ENCODE results near the gene TPPP. TPM values are rescaled to one million over a fixed set of nuclear protein-coding genes. Genes with fewer than 3 reads are reported as not detected.
"Not testable (repeated sequence)": the region's sequence is repeated elsewhere in the genome, so short reads cannot be mapped to it uniquely, and the experiment has no call there.

The TPPP gene
- total and polyA plus RNA-seq, 2 experiments from 2014 or later: 0.48 to 1.4 TPM

GRCh38 chr5:715636-716035 is 22.5 kb upstream of the TPPP start:
- H3K4me1 Mint-ChIP-seq; H3K27me3 ChIP-seq (ENCODE audit: insufficient read depth); H3K4me3 ChIP-seq; H2AFZ ChIP-seq; H3K36me3 Mint-ChIP-seq (ENCODE audit: low read depth); H3K36me3 ChIP-seq (ENCODE audit: insufficient read depth); H3F3A ChIP-seq (replicated peaks; ENCODE audit: low read depth); H3K27ac Mint-ChIP-seq; H3K79me2 ChIP-seq (replicated peaks; ENCODE audit: insufficient read depth); H3K27ac ChIP-seq (ENCODE audit: low read depth); H4K20me1 ChIP-seq (replicated peaks; ENCODE audit: insufficient read depth); H3K9me2 ChIP-seq (ENCODE audit: insufficient read depth); H3K4me2 ChIP-seq; H3K27me3 Mint-ChIP-seq (ENCODE audit: insufficient read depth, low read depth, poor library complexity); DNase-seq (ENCODE audit: low spot score); ATAC-seq; H3K4me1 ChIP-seq (ENCODE audit: insufficient read depth); H3K4me3 Mint-ChIP-seq: not testable (repeated sequence)
- H3K9me3 Mint-ChIP-seq: peaks cover 12% of the 10 kb centered on the region

GRCh38 chr5:714215-715118 is 21.3 kb upstream of the TPPP start:
- ATAC-seq: peak; percentile 63; the same call in 2 of the 3 replicates
- Mint-ChIP-seq H3K9me3 (peaks cover 22% of the 10 kb centered on the region), H3K27me3 (ENCODE audit: insufficient read depth, low read depth, poor library complexity) (peaks cover 11% of the 10 kb centered on the region)
- not testable (repeated sequence) for H4K20me1 ChIP-seq (replicated peaks; ENCODE audit: insufficient read depth); H3K4me3 ChIP-seq; H3F3A ChIP-seq (replicated peaks; ENCODE audit: low read depth); H3K4me1 Mint-ChIP-seq; H3K4me1 ChIP-seq (ENCODE audit: insufficient read depth); H3K27ac Mint-ChIP-seq; H3K4me2 ChIP-seq; H3K36me3 Mint-ChIP-seq (ENCODE audit: low read depth); H3K4me3 Mint-ChIP-seq; H3K27ac ChIP-seq (ENCODE audit: low read depth); H3K9me2 ChIP-seq (ENCODE audit: insufficient read depth); H3K27me3 ChIP-seq (ENCODE audit: insufficient read depth); H2AFZ ChIP-seq; H3K36me3 ChIP-seq (ENCODE audit: insufficient read depth); DNase-seq (ENCODE audit: low spot score); H3K79me2 ChIP-seq (replicated peaks; ENCODE audit: insufficient read depth)

GRCh38 chr5:713686-714085 is 20.5 kb upstream of the TPPP start:
- H3K27me3 Mint-ChIP-seq (ENCODE audit: insufficient read depth, low read depth, poor library complexity): peaks cover 11% of the 10 kb centered on the region
- peak in 1 of 2 experiments; percentile 31; a peak in 2 of 4 replicates for TF ChIP-seq CTCF (conservative IDR thresholded peaks at IDR 0.05; ENCODE audit: low read depth in 2 of 2)

GRCh38 chr5:708848-709517 is 15.8 kb upstream of the TPPP start:
- not testable (repeated sequence) for H3K9me2 ChIP-seq (ENCODE audit: insufficient read depth); H3K4me1 Mint-ChIP-seq; DNase-seq (ENCODE audit: low spot score); H3K36me3 Mint-ChIP-seq (ENCODE audit: low read depth); H3K4me3 ChIP-seq; H4K20me1 ChIP-seq (replicated peaks; ENCODE audit: insufficient read depth); H3K27ac Mint-ChIP-seq; H3K79me2 ChIP-seq (replicated peaks; ENCODE audit: insufficient read depth); H3F3A ChIP-seq (replicated peaks; ENCODE audit: low read depth); H3K36me3 ChIP-seq (ENCODE audit: insufficient read depth); H3K4me1 ChIP-seq (ENCODE audit: insufficient read depth); H3K27me3 Mint-ChIP-seq (ENCODE audit: insufficient read depth, low read depth, poor library complexity); H3K4me2 ChIP-seq; H3K27ac ChIP-seq (ENCODE audit: low read depth); H3K4me3 Mint-ChIP-seq; H2AFZ ChIP-seq; H3K27me3 ChIP-seq (ENCODE audit: insufficient read depth)
- ATAC-seq: peak; percentile 46; the same call in 2 of the 3 replicates
- H3K9me3 Mint-ChIP-seq: peaks cover 29% of the 10 kb centered on the region

More at GRCh38 chr5:713686-714085, 20.5 kb upstream of the TPPP start:
- peaks cover 29% of the 10 kb centered on the region for H3K9me3 Mint-ChIP-seq
- H3K36me3 Mint-ChIP-seq (ENCODE audit: low read depth); H3K4me3 ChIP-seq; H3K79me2 ChIP-seq (replicated peaks; ENCODE audit: insufficient read depth); H3K4me1 ChIP-seq (ENCODE audit: insufficient read depth); H3K27ac ChIP-seq (ENCODE audit: low read depth); H3K27ac Mint-ChIP-seq; H3K9me2 ChIP-seq (ENCODE audit: insufficient read depth); H3K4me3 Mint-ChIP-seq; H3F3A ChIP-seq (replicated peaks; ENCODE audit: low read depth); H3K4me2 ChIP-seq; H4K20me1 ChIP-seq (replicated peaks; ENCODE audit: insufficient read depth); H3K27me3 ChIP-seq (ENCODE audit: insufficient read depth); H3K4me1 Mint-ChIP-seq; H2AFZ ChIP-seq; H3K36me3 ChIP-seq (ENCODE audit: insufficient read depth): not testable (repeated sequence)
- ATAC-seq: peak; percentile 95
- peak; percentile 13 for DNase-seq (ENCODE audit: low spot score)

- DNase-seq (ENCODE audit: low spot score); ATAC-seq; H3K36me3 Mint-ChIP-seq (ENCODE audit: low read depth); H3K9me2 ChIP-seq (ENCODE audit: insufficient read depth); H3K4me3 Mint-ChIP-seq; H3K27me3 Mint-ChIP-seq (ENCODE audit: insufficient read depth, low read depth, poor library complexity); H3K4me1 Mint-ChIP-seq; H3K27ac ChIP-seq (ENCODE audit: low read depth); H3K79me2 ChIP-seq (replicated peaks; ENCODE audit: insufficient read depth); H3K4me3 ChIP-seq; H3K27ac Mint-ChIP-seq; H3K36me3 ChIP-seq (ENCODE audit: insufficient read depth); H2AFZ ChIP-seq; H3F3A ChIP-seq (replicated peaks; ENCODE audit: low read depth); H3K27me3 ChIP-seq (ENCODE audit: insufficient read depth); H3K4me2 ChIP-seq; H4K20me1 ChIP-seq (replicated peaks; ENCODE audit: insufficient read depth); H3K4me1 ChIP-seq (ENCODE audit: insufficient read depth): not testable (repeated sequence)
- peaks cover 29% of the 10 kb centered on the region for H3K9me3 Mint-ChIP-seq
These were observed 15.2 kb upstream of the TPPP start for GRCh38 chr5:708374-708773.

- not testable (repeated sequence) for H3K27me3 ChIP-seq (ENCODE audit: insufficient read depth); H3K36me3 Mint-ChIP-seq (ENCODE audit: low read depth); H4K20me1 ChIP-seq (replicated peaks; ENCODE audit: insufficient read depth); H3K9me2 ChIP-seq (ENCODE audit: insufficient read depth); H3K27ac Mint-ChIP-seq; H3K4me3 Mint-ChIP-seq; H2AFZ ChIP-seq; H3K79me2 ChIP-seq (replicated peaks; ENCODE audit: insufficient read depth); DNase-seq (ENCODE audit: low spot score); H3K36me3 ChIP-seq (ENCODE audit: insufficient read depth); H3K4me1 Mint-ChIP-seq; H3K4me3 ChIP-seq; ATAC-seq; H3K4me2 ChIP-seq; H3F3A ChIP-seq (replicated peaks; ENCODE audit: low read depth); H3K27ac ChIP-seq (ENCODE audit: low read depth); H3K4me1 ChIP-seq (ENCODE audit: insufficient read depth)
- peaks cover 12% of the 10 kb centered on the region for H3K27me3 Mint-ChIP-seq (ENCODE audit: insufficient read depth, low read depth, poor library complexity)
- H3K9me3 Mint-ChIP-seq: peaks cover 28% of the 10 kb centered on the region
These were observed 13.0 kb upstream of the TPPP start for GRCh38 chr5:706127-706526.

All from GM23338 (cell line).